SU-DHL-6 (cell line): Measurements from ENCODE around the gene CERK.

Source experiments
- H2AFZ ChIP-seq: fragments of 200-600 bp; sonication (generic); 2 replicates; pipeline ENCODE4 v1.6.1; 2014; ENCODE audit warnings: low read depth, mild to moderate bottlenecking, moderate library complexity, mixed read lengths, antibody characterized with exemption, low read length; ENCODE audit not compliant: severe bottlenecking
- H3F3A ChIP-seq: fragments of 200-600 bp; shearing (Covaris generic); 2 replicates; pipeline ENCODE4 v1.6.0; 2016; ENCODE audit warnings: antibody characterized with exemption, mild to moderate bottlenecking; ENCODE audit not compliant: insufficient read depth
- H3K27ac ChIP-seq: fragments of 200-600 bp; sonication (generic); 2 replicates; pipeline ENCODE4 v1.5.1; 2016; ENCODE audit warnings: low read depth, mild to moderate bottlenecking, low read length, moderate library complexity, mixed read lengths
- H3K27me3 ChIP-seq: fragments of 200-600 bp; sonication (generic), shearing (Covaris generic); 2 replicates; pipeline ENCODE4 v1.6.0; 2014; ENCODE audit warnings: mild to moderate bottlenecking, low read length
- H3K36me3 ChIP-seq: fragments of 200-600 bp; sonication (generic); 2 replicates; pipeline ENCODE4 v1.6.1; 2014; ENCODE audit warnings: mild to moderate bottlenecking, low read length, mixed read lengths
- H3K4me2 ChIP-seq: fragments of 300-600, 200-600 bp; shearing (Covaris generic), sonication (generic); 2 replicates; pipeline ENCODE4 v1.6.0; 2014; ENCODE audit warnings: low read length, low read depth, mild to moderate bottlenecking; ENCODE audit not compliant: poor library complexity, severe bottlenecking
- H3K4me3 ChIP-seq: fragments of 200-600 bp; sonication (generic); 2 replicates; pipeline ENCODE4 v1.5.1; 2014; ENCODE audit warnings: antibody characterized with exemption, low read length, mild to moderate bottlenecking, mixed read lengths; ENCODE audit not compliant: insufficient read depth, poor library complexity, severe bottlenecking
- H3K79me2 ChIP-seq: fragments of 200-600 bp; sonication (generic); 2 replicates; pipeline ENCODE4 v1.6.1; 2014; ENCODE audit warnings: mild to moderate bottlenecking, low read length, moderate library complexity; ENCODE audit not compliant: insufficient read depth
- H3K9ac ChIP-seq: fragments of 200-600 bp; sonication (generic); 2 replicates; pipeline ENCODE4 v1.7.0; 2014; ENCODE audit warnings: mild to moderate bottlenecking, low read length
- H3K9me2 ChIP-seq: fragments of 200-600 bp; sonication (generic); replicated peaks from 2 replicates; pipeline ENCODE4 v1.6.1; 2014; ENCODE audit warnings: low read length; ENCODE audit not compliant: insufficient read depth
- H3K9me3 ChIP-seq: fragments of 200-600 bp; sonication (generic); 2 replicates; pipeline ENCODE4 v1.6.1; 2014; ENCODE audit warnings: low read length, mixed read lengths; ENCODE audit not compliant: insufficient read depth
- H4K20me1 ChIP-seq: fragments of 200-600 bp; sonication (generic); 2 replicates; pipeline ENCODE4 v1.6.1; 2014; ENCODE audit warnings: low read depth, mild to moderate bottlenecking, antibody characterized with exemption, low read length, moderate library complexity, mixed read lengths
- EZH2phosphoT487 ChIP-seq: fragments of 200-600 bp; sonication (generic), shearing (Covaris generic); conservative IDR thresholded peaks from 2 replicates; pipeline ENCODE4 v1.6.1; 2018; ENCODE audit warnings: mild to moderate bottlenecking, antibody characterized with exemption, low read length, moderate library complexity, mixed read lengths
- TF ChIP-seq, protein P1 (sequence below): fragments of 200-600 bp; sonication (generic); IDR thresholded peaks from one replicate; pipeline ENCODE4 v1.5.1; 2017; ENCODE audit warnings: antibody characterized with exemption, mild to moderate bottlenecking, low read length, moderate library complexity; ENCODE audit not compliant: insufficient read depth, poor library complexity, severe bottlenecking

CERK gene

DNA sequence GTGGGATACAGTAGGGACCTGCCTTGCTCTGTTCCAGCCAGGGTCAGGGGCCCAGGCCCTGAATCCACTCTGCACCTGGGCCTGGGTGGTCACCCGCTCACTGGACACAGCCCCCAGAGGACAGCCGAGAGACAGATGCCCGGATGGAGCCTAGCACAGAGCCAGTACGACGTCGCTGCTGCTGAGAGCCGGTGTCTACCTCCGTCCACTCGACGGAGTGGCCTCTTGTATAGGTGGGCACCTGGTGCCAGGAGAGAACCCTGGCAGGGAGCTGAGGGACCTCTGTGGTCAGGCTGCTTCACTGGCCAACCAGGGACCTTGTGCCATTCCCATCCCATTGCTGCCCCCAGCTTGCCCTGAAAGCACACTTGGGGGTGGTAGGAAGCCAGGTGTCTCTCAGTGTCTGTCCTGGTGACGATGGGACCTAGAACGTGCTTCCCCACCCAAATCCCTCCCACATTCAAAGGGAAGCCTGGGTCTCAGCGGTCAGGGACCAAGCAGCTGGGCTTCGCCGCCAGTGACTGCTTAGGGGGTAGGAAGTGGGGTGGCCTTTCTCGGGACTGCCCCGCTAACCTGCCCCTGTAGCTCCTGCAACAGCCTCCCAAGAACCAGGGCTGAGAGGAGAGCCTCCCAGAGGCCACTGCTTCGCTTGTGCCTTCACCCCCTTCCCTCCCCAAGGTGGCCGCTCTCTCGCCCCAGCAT, 10.3 kb upstream of the CERK start:
- no peak overlapping the region for H2AFZ ChIP-seq
- no peaks in the 10 kb centered on the region for H3K79me2 ChIP-seq
- TF ChIP-seq, protein P1, sequence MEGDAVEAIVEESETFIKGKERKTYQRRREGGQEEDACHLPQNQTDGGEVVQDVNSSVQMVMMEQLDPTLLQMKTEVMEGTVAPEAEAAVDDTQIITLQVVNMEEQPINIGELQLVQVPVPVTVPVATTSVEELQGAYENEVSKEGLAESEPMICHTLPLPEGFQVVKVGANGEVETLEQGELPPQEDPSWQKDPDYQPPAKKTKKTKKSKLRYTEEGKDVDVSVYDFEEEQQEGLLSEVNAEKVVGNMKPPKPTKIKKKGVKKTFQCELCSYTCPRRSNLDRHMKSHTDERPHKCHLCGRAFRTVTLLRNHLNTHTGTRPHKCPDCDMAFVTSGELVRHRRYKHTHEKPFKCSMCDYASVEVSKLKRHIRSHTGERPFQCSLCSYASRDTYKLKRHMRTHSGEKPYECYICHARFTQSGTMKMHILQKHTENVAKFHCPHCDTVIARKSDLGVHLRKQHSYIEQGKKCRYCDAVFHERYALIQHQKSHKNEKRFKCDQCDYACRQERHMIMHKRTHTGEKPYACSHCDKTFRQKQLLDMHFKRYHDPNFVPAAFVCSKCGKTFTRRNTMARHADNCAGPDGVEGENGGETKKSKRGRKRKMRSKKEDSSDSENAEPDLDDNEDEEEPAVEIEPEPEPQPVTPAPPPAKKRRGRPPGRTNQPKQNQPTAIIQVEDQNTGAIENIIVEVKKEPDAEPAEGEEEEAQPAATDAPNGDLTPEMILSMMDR = no peak
- no peak for TF ChIP-seq EZH2phosphoT487
- no peak overlapping the region for H3K4me2 ChIP-seq
- no peaks in the 10 kb centered on the region for H3K9me2 ChIP-seq
- no peaks in the 10 kb centered on the region for H3F3A ChIP-seq
- no peak overlapping the region for H3K9ac ChIP-seq
- no peaks in the 10 kb centered on the region for H3K9me3 ChIP-seq
- H3K27me3 ChIP-seq = no peaks in the 10 kb centered on the region
- no peaks in the 10 kb centered on the region for H4K20me1 ChIP-seq
- no peak overlapping the region for H3K27ac ChIP-seq
- H3K4me3 ChIP-seq = no peak overlapping the region
- no peaks in the 10 kb centered on the region for H3K36me3 ChIP-seq

DNA sequence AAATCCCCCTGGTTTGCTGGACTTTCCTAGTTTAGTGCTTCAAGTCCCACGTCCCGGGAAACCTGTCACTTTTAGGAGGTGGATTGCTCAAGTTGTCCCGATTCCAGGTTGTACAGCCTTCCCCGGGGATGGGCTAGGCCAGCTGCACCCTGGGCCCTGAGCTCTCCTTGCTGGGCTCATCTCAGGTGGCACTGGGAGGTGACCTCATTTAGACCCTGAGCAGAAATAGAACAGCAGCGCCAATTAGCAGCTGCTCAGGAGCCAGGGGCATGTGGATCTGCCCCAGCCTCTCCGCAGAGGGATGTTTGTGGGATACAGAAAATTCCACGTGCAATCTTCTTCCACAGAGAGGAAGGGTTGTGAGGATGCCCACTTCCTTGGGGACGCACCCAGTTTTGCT, 9.6 kb upstream of the CERK start:
- H3K4me2 ChIP-seq = no peak overlapping the region

DNA sequence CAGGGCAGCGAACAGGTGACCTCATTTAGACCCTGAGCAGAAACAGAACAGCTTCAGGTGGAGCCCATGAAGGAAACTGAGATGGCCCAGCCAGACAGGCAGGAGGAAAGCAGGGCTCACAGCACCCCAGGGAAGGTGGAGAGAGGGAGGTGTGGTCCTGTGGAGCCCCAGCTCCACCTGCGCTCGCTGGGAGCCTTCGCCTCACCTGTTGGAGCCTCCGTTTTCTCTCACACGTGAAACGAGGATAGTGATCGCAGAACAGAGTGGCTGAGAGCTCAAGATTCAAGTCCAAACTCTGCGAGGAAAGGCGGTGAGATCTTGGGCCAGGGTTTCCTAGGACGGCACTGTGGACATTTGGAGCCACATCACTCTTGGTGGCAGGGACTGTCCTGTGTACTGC, 8.6 kb upstream of the CERK start:
- H3K27ac ChIP-seq = no peak overlapping the region
- H3K27me3 ChIP-seq = no peaks in the 10 kb centered on the region
- TF ChIP-seq EZH2phosphoT487 = no peak
- TF ChIP-seq, protein P1 = no peak
- H3K36me3 ChIP-seq = no peaks in the 10 kb centered on the region
- H3F3A ChIP-seq = no peaks in the 10 kb centered on the region
- no peaks in the 10 kb centered on the region for H4K20me1 ChIP-seq
- no peak overlapping the region for H3K9ac ChIP-seq
- H3K9me3 ChIP-seq = no peaks in the 10 kb centered on the region
- H3K9me2 ChIP-seq = no peaks in the 10 kb centered on the region
- no peak overlapping the region for H2AFZ ChIP-seq
- no peak overlapping the region for H3K4me3 ChIP-seq
- H3K4me2 ChIP-seq = no peak overlapping the region
- H3K79me2 ChIP-seq = no peaks in the 10 kb centered on the region

More for the DNA sequence above, 9.6 kb upstream of the CERK start:
- no peak overlapping the region for H3K27ac ChIP-seq
- no peak overlapping the region for H2AFZ ChIP-seq
- no peaks in the 10 kb centered on the region for H3K79me2 ChIP-seq
- H3K9me3 ChIP-seq = no peaks in the 10 kb centered on the region
- H3K36me3 ChIP-seq = no peaks in the 10 kb centered on the region
- no peaks in the 10 kb centered on the region for H3F3A ChIP-seq
- H4K20me1 ChIP-seq = no peaks in the 10 kb centered on the region
- H3K9ac ChIP-seq = no peak overlapping the region
- no peak overlapping the region for H3K4me3 ChIP-seq
- no peaks in the 10 kb centered on the region for H3K9me2 ChIP-seq
- no peaks in the 10 kb centered on the region for H3K27me3 ChIP-seq
- TF ChIP-seq, protein P1 = no peak
- no peak for TF ChIP-seq EZH2phosphoT487
